SU-DHL-6 (cell line): ENCODE data around the gene DDIT3.
"Not testable (repeated sequence)": the region's sequence is repeated elsewhere in the genome, so short reads cannot be mapped to it uniquely, and the experiment has no call there.

Source experiments
- H2AFZ ChIP-seq: fragments of 200-600 bp; sonication (generic); 2 replicates; pipeline ENCODE4 v1.6.1; 2014; ENCODE audit warnings: low read depth, mild to moderate bottlenecking, moderate library complexity, mixed read lengths, antibody characterized with exemption, low read length; ENCODE audit not compliant: severe bottlenecking
- H3F3A ChIP-seq: fragments of 200-600 bp; shearing (Covaris generic); 2 replicates; pipeline ENCODE4 v1.6.0; 2016; ENCODE audit warnings: antibody characterized with exemption, mild to moderate bottlenecking; ENCODE audit not compliant: insufficient read depth
- H3K27ac ChIP-seq: fragments of 200-600 bp; sonication (generic); 2 replicates; pipeline ENCODE4 v1.5.1; 2016; ENCODE audit warnings: low read depth, mild to moderate bottlenecking, low read length, moderate library complexity, mixed read lengths
- H3K27me3 ChIP-seq: fragments of 200-600 bp; sonication (generic), shearing (Covaris generic); 2 replicates; pipeline ENCODE4 v1.6.0; 2014; ENCODE audit warnings: mild to moderate bottlenecking, low read length
- H3K36me3 ChIP-seq: fragments of 200-600 bp; sonication (generic); 2 replicates; pipeline ENCODE4 v1.6.1; 2014; ENCODE audit warnings: mild to moderate bottlenecking, low read length, mixed read lengths
- H3K4me2 ChIP-seq: fragments of 300-600, 200-600 bp; shearing (Covaris generic), sonication (generic); 2 replicates; pipeline ENCODE4 v1.6.0; 2014; ENCODE audit warnings: low read length, low read depth, mild to moderate bottlenecking; ENCODE audit not compliant: poor library complexity, severe bottlenecking
- H3K4me3 ChIP-seq: fragments of 200-600 bp; sonication (generic); 2 replicates; pipeline ENCODE4 v1.5.1; 2014; ENCODE audit warnings: antibody characterized with exemption, low read length, mild to moderate bottlenecking, mixed read lengths; ENCODE audit not compliant: insufficient read depth, poor library complexity, severe bottlenecking
- H3K79me2 ChIP-seq: fragments of 200-600 bp; sonication (generic); 2 replicates; pipeline ENCODE4 v1.6.1; 2014; ENCODE audit warnings: mild to moderate bottlenecking, low read length, moderate library complexity; ENCODE audit not compliant: insufficient read depth
- H3K9ac ChIP-seq: fragments of 200-600 bp; sonication (generic); 2 replicates; pipeline ENCODE4 v1.7.0; 2014; ENCODE audit warnings: mild to moderate bottlenecking, low read length
- H3K9me2 ChIP-seq: fragments of 200-600 bp; sonication (generic); replicated peaks from 2 replicates; pipeline ENCODE4 v1.6.1; 2014; ENCODE audit warnings: low read length; ENCODE audit not compliant: insufficient read depth
- H3K9me3 ChIP-seq: fragments of 200-600 bp; sonication (generic); 2 replicates; pipeline ENCODE4 v1.6.1; 2014; ENCODE audit warnings: low read length, mixed read lengths; ENCODE audit not compliant: insufficient read depth
- H4K20me1 ChIP-seq: fragments of 200-600 bp; sonication (generic); 2 replicates; pipeline ENCODE4 v1.6.1; 2014; ENCODE audit warnings: low read depth, mild to moderate bottlenecking, antibody characterized with exemption, low read length, moderate library complexity, mixed read lengths
- CTCF ChIP-seq: fragments of 200-600 bp; sonication (generic); IDR thresholded peaks from one replicate; pipeline ENCODE4 v1.5.1; 2017; ENCODE audit warnings: antibody characterized with exemption, mild to moderate bottlenecking, low read length, moderate library complexity; ENCODE audit not compliant: insufficient read depth, poor library complexity, severe bottlenecking
- EZH2phosphoT487 ChIP-seq: fragments of 200-600 bp; sonication (generic), shearing (Covaris generic); conservative IDR thresholded peaks from 2 replicates; pipeline ENCODE4 v1.6.1; 2018; ENCODE audit warnings: mild to moderate bottlenecking, antibody characterized with exemption, low read length, moderate library complexity, mixed read lengths

The DDIT3 gene

GRCh38 chr12:57515934-57516541 is 4.3 kb downstream of the DDIT3 start:
- Histone ChIP-seq H3K4me3 (no peak overlapping the region), H3K4me2 (no peak overlapping the region), H2AFZ (no peak overlapping the region), H3K9me3 (no peaks in the 10 kb centered on the region), H3K79me2 (peaks cover 22% of the 10 kb centered on the region), H3K9ac (no peak overlapping the region), H3K9me2 (no peaks in the 10 kb centered on the region), H4K20me1 (no peaks in the 10 kb centered on the region; the same call in 1 of the 2 replicates), H3K27me3 (no peaks in the 10 kb centered on the region), H3F3A (peaks cover 42% of the 10 kb centered on the region), H3K27ac (no peak overlapping the region), H3K36me3 (peaks cover 20% of the 10 kb centered on the region)
- TF ChIP-seq EZH2phosphoT487 (no peak), CTCF (no peak)

- H3K79me2 ChIP-seq: peaks cover 22% of the 10 kb centered on the region
- H3K36me3 ChIP-seq: peaks cover 20% of the 10 kb centered on the region
- peaks cover 40% of the 10 kb centered on the region for H3F3A ChIP-seq
- no peak overlapping the region for H3K4me3 ChIP-seq
- no peaks in the 10 kb centered on the region for H3K9me2 ChIP-seq
- H2AFZ ChIP-seq: no peak overlapping the region
- H3K9ac ChIP-seq: no peak overlapping the region
- TF ChIP-seq EZH2phosphoT487: no peak
- TF ChIP-seq CTCF: no peak
- no peaks in the 10 kb centered on the region for H3K27me3 ChIP-seq
- H3K27ac ChIP-seq: no peak overlapping the region
- no peak overlapping the region for H3K4me2 ChIP-seq
- H4K20me1 ChIP-seq: no peaks in the 10 kb centered on the region; the same call in 1 of the 2 replicates
- no peaks in the 10 kb centered on the region for H3K9me3 ChIP-seq
Observed at GRCh38 chr12:57515408-57515933, 4.8 kb downstream of the DDIT3 start.

- Histone ChIP-seq H3K36me3 (peaks cover 20% of the 10 kb centered on the region), H2AFZ (no peak overlapping the region), H3K27ac (no peak overlapping the region), H3K4me2 (no peak overlapping the region), H3K9me2 (no peaks in the 10 kb centered on the region), H3K79me2 (peaks cover 20% of the 10 kb centered on the region), H3F3A (peaks cover 40% of the 10 kb centered on the region), H3K9ac (no peak overlapping the region), H4K20me1 (no peaks in the 10 kb centered on the region; the same call in 1 of the 2 replicates), H3K9me3 (no peaks in the 10 kb centered on the region), H3K4me3 (no peak overlapping the region), H3K27me3 (no peaks in the 10 kb centered on the region)
- TF ChIP-seq EZH2phosphoT487 (no peak), CTCF (no peak)
Observed at GRCh38 chr12:57514720-57515407, 5.5 kb downstream of the DDIT3 start.

GRCh38 chr12:57514246-57514645 is 6.1 kb downstream of the DDIT3 start:
- not testable (repeated sequence) for H3K9me2 ChIP-seq, H3K4me3 ChIP-seq, H3K27me3 ChIP-seq, H3K9me3 ChIP-seq, H4K20me1 ChIP-seq, H3K9ac ChIP-seq, H2AFZ ChIP-seq, H3K27ac ChIP-seq, H3K4me2 ChIP-seq
- peaks cover 20% of the 10 kb centered on the region for H3K36me3 ChIP-seq
- H3F3A ChIP-seq: peaks cover 40% of the 10 kb centered on the region
- peaks cover 13% of the 10 kb centered on the region for H3K79me2 ChIP-seq

GRCh38 chr12:57513677-57514076 is 6.6 kb downstream of the DDIT3 start:
- H3K4me2 ChIP-seq, H4K20me1 ChIP-seq, H3K9me2 ChIP-seq, H3K27ac ChIP-seq, H3K79me2 ChIP-seq, H3K9ac ChIP-seq, H3K27me3 ChIP-seq, H3K4me3 ChIP-seq, H2AFZ ChIP-seq, H3K9me3 ChIP-seq: not testable (repeated sequence)
- Histone ChIP-seq H3F3A (peaks cover 43% of the 10 kb centered on the region), H3K36me3 (peaks cover 20% of the 10 kb centered on the region)
